Stomach smooth muscle (tissue), 2 donors: Measurements from ENCODE around the gene MAGI1.

Experiments used
- H3K27ac ChIP-seq: one replicate; pipeline ENCODE4 v1.7.0; 2013; ENCODE audit warnings: mild to moderate bottlenecking, low read length, inconsistent platforms
- H3K27me3 ChIP-seq, 2 donors: one replicate each; pipeline ENCODE4 v1.7.0; 2013; ENCODE audit warnings: low read length in 2 of 2; ENCODE audit not compliant: insufficient read depth in 2 of 2, control insufficient read depth in 1 of 2
- H3K36me3 ChIP-seq, 2 donors: one replicate each; pipeline ENCODE4 v1.7.0; 2013; ENCODE audit warnings: low read length in 2 of 2; ENCODE audit not compliant: control insufficient read depth in 2 of 2, insufficient read depth in 2 of 2
- H3K4me1 ChIP-seq: one replicate; pipeline ENCODE4 v1.7.0; 2013; ENCODE audit warnings: low read length; ENCODE audit not compliant: control insufficient read depth, insufficient read depth
- H3K4me3 ChIP-seq, 2 donors: one replicate each; pipeline ENCODE4 v1.7.0; 2013; ENCODE audit warnings: low read length in 2 of 2
- H3K9ac ChIP-seq, 2 donors: one replicate each; pipeline ENCODE4 v1.7.0; 2013; ENCODE audit warnings: low read length in 2 of 2, mild to moderate bottlenecking in 1 of 2
- H3K9me3 ChIP-seq, 2 donors: one replicate each; pipeline ENCODE4 v1.7.0; 2013; ENCODE audit warnings: low read length in 2 of 2; ENCODE audit not compliant: control insufficient read depth in 2 of 2
- donor health status: healthy.
- donor health status: Pancreatic carcinoma.

Gene MAGI1

DNA sequence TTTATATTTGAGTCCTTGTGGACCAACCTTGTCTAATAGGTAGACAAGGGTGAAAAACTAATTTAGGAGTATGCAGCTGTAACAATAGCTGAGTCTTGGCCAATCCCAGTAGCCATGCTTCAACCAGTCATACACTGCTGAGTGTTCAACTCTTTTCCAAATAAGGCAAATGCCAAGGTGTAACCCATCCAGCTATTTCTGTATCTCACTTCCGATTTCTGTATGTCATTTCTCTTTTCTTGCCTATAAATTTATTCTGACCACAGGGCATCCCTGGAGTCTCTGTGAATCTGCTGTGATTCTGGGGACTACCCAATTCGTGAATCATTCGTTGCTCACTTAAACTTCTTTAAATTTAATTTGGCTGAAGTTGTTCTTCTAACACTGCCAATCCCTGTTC, 93.2 kb downstream of the MAGI1 start:
- no peaks in the 10 kb centered on the region for H3K27me3 ChIP-seq
- H3K4me3 ChIP-seq: no peak overlapping the region
- no peaks in the 10 kb centered on the region for H3K36me3 ChIP-seq
- no peak overlapping the region for H3K27ac ChIP-seq
- H3K4me1 ChIP-seq: no peaks in the 10 kb centered on the region
- H3K9me3 ChIP-seq: no peaks in the 10 kb centered on the region
- H3K9ac ChIP-seq: no peak overlapping the region

DNA sequence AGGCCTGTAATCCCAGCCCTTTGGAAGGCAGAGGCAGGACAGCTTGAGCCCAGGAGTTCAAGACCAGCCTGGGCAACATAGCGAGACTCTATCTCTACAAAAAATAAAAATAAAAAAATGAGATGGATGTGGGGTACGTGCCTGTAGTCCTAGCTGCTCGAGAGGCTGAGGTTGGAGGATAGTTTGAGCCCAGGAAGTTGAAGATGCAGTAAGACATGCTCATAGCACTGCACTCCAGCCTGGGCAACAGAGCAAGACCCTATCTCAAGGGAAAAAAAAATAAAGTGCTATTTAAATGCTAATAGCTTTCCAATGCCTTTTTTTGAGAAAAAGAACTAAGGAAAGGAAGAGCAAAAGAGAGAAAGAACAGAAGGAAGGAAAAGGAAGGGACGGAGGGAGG, 94.5 kb downstream of the MAGI1 start:
- H3K9ac ChIP-seq: no peak overlapping the region
- no peak overlapping the region for H3K27ac ChIP-seq
- H3K27me3 ChIP-seq: no peaks in the 10 kb centered on the region
- no peaks in the 10 kb centered on the region for H3K36me3 ChIP-seq
- no peaks in the 10 kb centered on the region for H3K4me1 ChIP-seq
- no peaks in the 10 kb centered on the region for H3K9me3 ChIP-seq
- no peak overlapping the region for H3K4me3 ChIP-seq

DNA sequence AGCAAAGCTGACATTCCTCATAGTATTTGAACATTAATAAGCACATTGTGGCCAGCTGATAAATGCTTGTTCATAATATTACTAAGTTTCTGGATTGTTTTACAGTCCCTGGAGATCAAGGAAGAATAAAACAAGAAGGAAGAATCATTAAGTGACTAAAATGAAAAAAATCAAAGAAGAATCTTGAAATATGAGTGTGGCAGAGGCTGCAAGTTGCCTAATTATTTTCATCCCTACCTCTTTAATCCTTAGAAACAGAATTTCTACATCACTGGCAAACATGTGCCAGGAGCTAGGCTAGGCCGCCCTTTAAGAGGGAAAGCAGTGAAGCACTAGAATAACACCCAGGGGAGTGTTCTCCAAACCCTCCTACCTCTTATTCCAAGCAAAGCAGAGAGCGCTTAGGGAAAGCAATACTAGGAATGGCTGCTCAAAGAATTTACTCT, 98.9 kb downstream of the MAGI1 start:
- no peaks in the 10 kb centered on the region for H3K9me3 ChIP-seq
- H3K36me3 ChIP-seq: no peaks in the 10 kb centered on the region
- H3K9ac ChIP-seq: no peak overlapping the region
- H3K27me3 ChIP-seq: no peaks in the 10 kb centered on the region
- no peaks in the 10 kb centered on the region for H3K4me1 ChIP-seq
- no peak overlapping the region for H3K27ac ChIP-seq
- no peak overlapping the region for H3K4me3 ChIP-seq

DNA sequence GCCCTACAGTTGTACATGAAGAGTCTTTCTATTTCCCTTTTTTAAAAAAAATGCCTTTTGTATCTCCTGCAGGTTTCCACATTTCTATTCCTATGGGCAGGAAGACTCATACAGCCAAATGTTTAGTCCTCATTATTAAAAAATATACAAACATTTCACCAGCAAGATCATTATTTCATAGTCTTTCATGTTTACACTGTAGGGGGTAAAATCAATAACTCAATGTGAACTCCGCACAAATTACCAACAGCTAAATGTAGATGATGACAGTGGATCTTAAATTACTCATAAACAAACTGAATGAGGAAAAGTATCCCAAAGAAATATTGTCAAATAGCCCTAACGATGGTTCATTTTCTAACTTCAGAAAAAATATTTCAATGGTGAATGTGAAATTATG, 99.5 kb downstream of the MAGI1 start:
- H3K27ac ChIP-seq: no peak overlapping the region
- no peaks in the 10 kb centered on the region for H3K4me1 ChIP-seq
- H3K27me3 ChIP-seq: no peaks in the 10 kb centered on the region
- H3K4me3 ChIP-seq: no peak overlapping the region
- H3K9ac ChIP-seq: no peak overlapping the region
- no peaks in the 10 kb centered on the region for H3K36me3 ChIP-seq
- no peaks in the 10 kb centered on the region for H3K9me3 ChIP-seq

DNA sequence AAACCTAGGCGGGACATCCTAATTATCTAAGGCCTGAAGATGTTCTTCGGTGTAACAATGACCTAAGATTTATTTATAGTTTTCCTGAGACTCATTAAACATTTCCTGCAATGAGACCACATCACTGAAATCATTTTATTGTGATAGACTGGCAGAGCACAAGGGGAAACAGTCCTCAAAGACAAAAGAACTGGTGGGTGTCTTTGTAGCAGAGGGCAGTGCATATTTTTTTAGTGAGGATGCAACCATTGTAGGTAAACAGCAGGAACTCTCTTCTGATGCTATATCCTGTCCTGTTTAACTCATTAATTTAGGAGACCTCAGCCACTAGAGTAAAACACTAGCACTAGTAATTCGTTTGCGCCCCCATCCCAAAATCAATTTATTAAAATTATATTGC, 100.0 kb downstream of the MAGI1 start:
- Histone ChIP-seq H3K9me3 (no peaks in the 10 kb centered on the region), H3K9ac (no peak overlapping the region), H3K27me3 (no peaks in the 10 kb centered on the region), H3K4me3 (no peak overlapping the region), H3K27ac (no peak overlapping the region), H3K4me1 (no peaks in the 10 kb centered on the region), H3K36me3 (no peaks in the 10 kb centered on the region)

DNA sequence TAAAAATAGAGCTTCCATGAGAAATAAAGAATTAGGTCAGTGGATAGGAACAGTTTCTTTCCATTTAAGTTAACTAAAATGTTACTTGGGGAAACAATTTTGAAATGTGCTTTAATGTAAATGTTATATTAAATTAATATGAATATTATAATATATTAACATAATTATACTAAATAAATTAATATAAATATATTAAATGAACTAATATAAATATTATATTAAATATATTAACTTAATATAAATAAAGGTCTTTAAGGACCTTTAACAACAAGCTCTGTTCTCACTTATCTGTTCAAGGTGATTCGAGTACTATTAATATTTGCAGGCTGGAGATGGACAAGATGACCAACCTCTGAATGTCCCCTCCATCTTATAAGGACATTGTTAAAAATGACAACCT, 100.6 kb downstream of the MAGI1 start:
- Histone ChIP-seq H3K4me1 (no peaks in the 10 kb centered on the region), H3K9ac (no peak overlapping the region), H3K27ac (no peak overlapping the region), H3K9me3 (peaks cover 0 to 4% of the 10 kb centered on the region in 2 donors), H3K27me3 (no peaks in the 10 kb centered on the region), H3K36me3 (no peaks in the 10 kb centered on the region), H3K4me3 (no peak overlapping the region)

DNA sequence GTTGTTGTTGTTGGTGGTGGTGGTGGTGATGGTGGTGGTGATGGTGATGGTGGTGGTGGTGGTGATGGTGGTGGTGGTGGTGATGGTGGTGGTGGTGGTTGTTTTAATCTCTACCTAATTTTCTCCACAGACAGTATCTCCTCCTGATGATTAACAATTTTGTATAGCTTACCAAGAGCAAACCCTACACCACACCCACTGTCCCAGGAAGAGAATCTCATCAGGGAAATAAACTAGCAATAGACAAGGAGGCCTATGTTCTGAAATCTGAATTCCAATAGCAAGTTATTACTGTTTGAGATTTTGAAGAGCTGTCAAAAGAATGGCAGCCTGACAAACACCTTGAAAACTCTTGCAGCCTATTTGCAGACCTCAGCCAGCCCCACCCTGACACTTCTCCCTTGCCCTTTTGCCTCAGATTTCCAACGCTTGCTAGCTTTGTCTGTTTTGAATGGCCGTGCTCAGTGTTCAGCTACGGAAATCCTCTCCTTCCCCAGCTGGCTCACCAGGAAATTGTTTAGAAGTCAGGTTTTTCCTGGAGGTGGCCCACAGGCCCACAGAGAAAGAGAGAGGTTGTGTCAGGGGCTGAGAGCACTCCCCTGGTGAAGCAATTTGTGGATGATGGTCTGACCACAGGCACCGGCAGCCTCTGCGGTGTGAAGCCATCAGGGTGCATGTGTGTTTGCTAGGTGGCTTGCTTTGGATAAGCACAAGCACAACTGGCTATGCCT, 101.6 kb downstream of the MAGI1 start:
- Histone ChIP-seq H3K4me3 (no peak overlapping the region), H3K36me3 (no peaks in the 10 kb centered on the region), H3K27ac (no peak overlapping the region), H3K27me3 (no peaks in the 10 kb centered on the region), H3K9ac (no peak overlapping the region), H3K9me3 (peaks cover 0 to 4% of the 10 kb centered on the region in 2 donors), H3K4me1 (no peaks in the 10 kb centered on the region)

DNA sequence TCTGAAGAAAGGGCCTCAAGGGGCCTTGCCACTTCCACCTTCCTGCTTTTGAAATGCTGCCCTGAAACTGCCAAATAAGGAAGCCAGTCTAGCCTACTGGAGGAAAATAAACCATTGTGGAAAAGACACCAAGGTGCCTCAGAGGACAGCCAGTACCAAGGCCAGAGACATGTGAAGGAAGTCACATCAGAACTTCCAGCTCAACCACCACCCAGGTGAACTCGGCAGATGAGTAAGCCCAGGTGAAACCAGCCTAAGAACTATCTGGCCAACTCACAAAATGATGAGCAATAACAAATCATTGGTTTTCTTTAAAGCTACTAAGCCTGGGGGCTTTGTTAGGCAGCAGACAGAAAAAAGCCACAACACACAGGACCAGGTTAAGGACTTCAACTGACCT, 103.0 kb downstream of the MAGI1 start:
- Histone ChIP-seq H3K9ac (no peak overlapping the region), H3K4me1 (no peaks in the 10 kb centered on the region), H3K27me3 (no peaks in the 10 kb centered on the region), H3K36me3 (no peaks in the 10 kb centered on the region), H3K4me3 (no peak overlapping the region), H3K27ac (no peak overlapping the region), H3K9me3 (peaks cover 0 to 4% of the 10 kb centered on the region in 2 donors)

DNA sequence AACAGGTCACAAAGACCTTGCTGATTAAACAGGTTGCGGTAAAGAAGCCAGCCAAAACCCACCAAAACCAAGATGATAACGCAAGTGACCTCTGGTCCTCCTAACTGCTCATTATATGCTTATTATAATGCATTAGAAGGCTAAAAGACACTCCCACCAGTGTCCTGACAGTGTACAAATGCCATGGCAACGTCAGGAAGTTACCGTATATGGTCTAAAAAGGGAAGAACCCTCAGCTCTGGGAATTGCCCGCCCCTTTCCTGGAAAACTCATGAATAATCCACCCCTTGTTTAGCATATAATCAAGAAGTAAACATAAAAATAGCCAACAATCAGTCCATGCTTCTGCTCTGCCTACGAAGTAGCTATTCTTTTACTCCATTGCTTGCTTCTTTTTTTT, 108.1 kb downstream of the MAGI1 start:
- Histone ChIP-seq H3K36me3 (no peaks in the 10 kb centered on the region), H3K27me3 (no peaks in the 10 kb centered on the region), H3K27ac (no peak overlapping the region), H3K4me3 (no peak overlapping the region), H3K4me1 (no peaks in the 10 kb centered on the region), H3K9me3 (peaks cover 0 to 4% of the 10 kb centered on the region in 2 donors), H3K9ac (no peak overlapping the region)

DNA sequence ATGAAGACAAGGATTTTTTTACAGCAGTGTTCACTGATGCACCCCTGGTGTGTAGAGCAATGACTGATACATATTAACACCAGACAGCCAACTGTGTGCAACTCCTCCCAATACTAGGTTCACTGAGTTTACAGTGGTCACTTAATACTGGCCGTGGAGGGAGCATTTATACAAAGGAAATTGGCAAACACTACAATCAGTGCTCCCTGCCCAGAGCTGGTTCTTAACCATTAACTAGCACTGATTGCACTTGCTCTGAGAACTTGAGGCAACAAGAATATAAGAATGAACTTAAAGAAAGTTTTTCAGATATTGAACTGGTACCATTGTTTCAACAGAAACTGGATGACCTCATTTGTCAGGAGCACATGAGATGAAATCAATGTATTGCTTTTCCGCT, 110.6 kb downstream of the MAGI1 start:
- no peak overlapping the region for H3K9ac ChIP-seq
- H3K27me3 ChIP-seq: no peaks in the 10 kb centered on the region
- H3K9me3 ChIP-seq: no peaks in the 10 kb centered on the region
- H3K27ac ChIP-seq: no peak overlapping the region
- no peaks in the 10 kb centered on the region for H3K36me3 ChIP-seq
- H3K4me3 ChIP-seq: no peak overlapping the region
- no peaks in the 10 kb centered on the region for H3K4me1 ChIP-seq

DNA sequence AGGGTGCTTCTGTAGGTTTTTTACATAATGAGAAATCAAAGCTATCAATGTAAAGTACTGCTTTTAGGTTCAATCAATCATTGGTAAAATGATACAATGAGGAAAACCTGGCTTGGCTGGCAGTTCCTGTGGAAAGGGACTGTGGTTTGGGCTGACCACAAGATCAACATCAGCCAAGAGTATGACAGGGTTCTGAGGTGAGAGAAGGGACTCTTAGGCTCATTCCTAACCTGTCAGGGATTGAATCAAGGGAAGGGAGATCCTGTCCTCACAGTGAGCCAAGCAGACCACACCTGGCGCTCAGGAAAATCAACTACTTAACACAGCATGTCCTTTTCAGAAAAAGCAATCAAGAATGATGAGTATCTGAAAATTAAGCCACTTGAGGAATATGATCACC, 111.1 kb downstream of the MAGI1 start:
- H3K4me1 ChIP-seq: no peaks in the 10 kb centered on the region
- H3K9me3 ChIP-seq: no peaks in the 10 kb centered on the region
- no peak overlapping the region for H3K9ac ChIP-seq
- no peak overlapping the region for H3K27ac ChIP-seq
- H3K4me3 ChIP-seq: no peak overlapping the region
- no peaks in the 10 kb centered on the region for H3K27me3 ChIP-seq
- H3K36me3 ChIP-seq: no peaks in the 10 kb centered on the region
